ENCODE measurements around the gene NCEH1. TPM values are rescaled to one million over a fixed set of nuclear protein-coding genes. Genes with fewer than 3 reads are reported as not detected.

Gene NCEH1
- total RNA-seq, 2 experiments from 2014 or later = 0.33 to 0.50 TPM

DNA sequence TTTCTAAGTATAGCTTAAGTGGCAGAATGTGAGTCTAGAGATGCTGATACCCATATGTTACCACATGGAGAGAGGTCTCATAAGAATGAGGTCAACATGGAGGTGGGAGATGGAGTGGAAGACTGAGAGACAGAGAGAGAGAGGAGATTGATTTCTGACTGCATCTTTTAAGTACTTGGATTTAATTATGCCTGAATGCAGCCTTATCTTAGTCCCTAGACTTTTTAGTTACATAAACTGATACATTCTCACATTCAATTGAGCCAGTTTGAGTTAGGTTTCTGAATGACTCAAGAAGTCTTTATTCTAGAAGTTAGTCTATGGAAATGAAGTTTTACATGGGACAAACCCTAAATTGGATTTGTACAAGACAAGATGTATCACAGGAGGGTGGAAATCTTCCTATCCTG is 129.1 kb downstream of the NCEH1 start:
- TF ChIP-seq, protein P1, sequence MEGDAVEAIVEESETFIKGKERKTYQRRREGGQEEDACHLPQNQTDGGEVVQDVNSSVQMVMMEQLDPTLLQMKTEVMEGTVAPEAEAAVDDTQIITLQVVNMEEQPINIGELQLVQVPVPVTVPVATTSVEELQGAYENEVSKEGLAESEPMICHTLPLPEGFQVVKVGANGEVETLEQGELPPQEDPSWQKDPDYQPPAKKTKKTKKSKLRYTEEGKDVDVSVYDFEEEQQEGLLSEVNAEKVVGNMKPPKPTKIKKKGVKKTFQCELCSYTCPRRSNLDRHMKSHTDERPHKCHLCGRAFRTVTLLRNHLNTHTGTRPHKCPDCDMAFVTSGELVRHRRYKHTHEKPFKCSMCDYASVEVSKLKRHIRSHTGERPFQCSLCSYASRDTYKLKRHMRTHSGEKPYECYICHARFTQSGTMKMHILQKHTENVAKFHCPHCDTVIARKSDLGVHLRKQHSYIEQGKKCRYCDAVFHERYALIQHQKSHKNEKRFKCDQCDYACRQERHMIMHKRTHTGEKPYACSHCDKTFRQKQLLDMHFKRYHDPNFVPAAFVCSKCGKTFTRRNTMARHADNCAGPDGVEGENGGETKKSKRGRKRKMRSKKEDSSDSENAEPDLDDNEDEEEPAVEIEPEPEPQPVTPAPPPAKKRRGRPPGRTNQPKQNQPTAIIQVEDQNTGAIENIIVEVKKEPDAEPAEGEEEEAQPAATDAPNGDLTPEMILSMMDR (IDR thresholded peaks at IDR 0.05) = no peak
- Histone ChIP-seq H3K4me3 (ENCODE audit: low read length) (no peak overlapping the region), H3K27me3 (ENCODE audit: control insufficient read depth in 1 of 2, insufficient read depth in 2 of 2, low read length in 2 of 2) (no peaks in the 10 kb centered on the region), H3K36me3 (ENCODE audit: insufficient read depth, low read length) (no peaks in the 10 kb centered on the region), H3K9me3 (ENCODE audit: control insufficient read depth in 1 of 2, insufficient read depth in 1 of 2, low read length in 2 of 2) (no peaks in the 10 kb centered on the region), H3K27ac (ENCODE audit: low read depth in 1 of 2, low read length in 2 of 2) (peak overlapping the region in 1 of 2 donors; percentile 9), H3K4me1 (ENCODE audit: insufficient read depth, low read length) (peaks cover 31% of the 10 kb centered on the region)
- Mint-ChIP-seq H3K36me3 (ENCODE audit: low read depth) (no peaks in the 10 kb centered on the region), H3K27me3 (no peaks in the 10 kb centered on the region), H3K9me3 (peaks cover 2% of the 10 kb centered on the region), H3K4me1 (ENCODE audit: low read depth) (peaks cover 91% of the 10 kb centered on the region), H3K27ac (peak overlapping the region; percentile 85), H3K4me3 (peak overlapping the region; percentile 34)
- CTCF ChIA-PET = interaction anchor here (1.3 kb wide), 1 partner anchor 14 kb away, joined by 5 read pairs; no protein-coding TSS in a partner anchor
- DNase-seq (no peak), ATAC-seq (ENCODE audit: poor library complexity) (no peak)
- intact Hi-C loops (cut with DNase I, micrococcal nuclease) = no loop called here
- POLR2A ChIA-PET = interaction anchor here (1.0 to 1.6 kb wide), 3 partner anchors 14 to 69 kb away, joined by 5 to 9 read pairs (median 6); partner anchors contain the start of gene TNFSF10

DNA sequence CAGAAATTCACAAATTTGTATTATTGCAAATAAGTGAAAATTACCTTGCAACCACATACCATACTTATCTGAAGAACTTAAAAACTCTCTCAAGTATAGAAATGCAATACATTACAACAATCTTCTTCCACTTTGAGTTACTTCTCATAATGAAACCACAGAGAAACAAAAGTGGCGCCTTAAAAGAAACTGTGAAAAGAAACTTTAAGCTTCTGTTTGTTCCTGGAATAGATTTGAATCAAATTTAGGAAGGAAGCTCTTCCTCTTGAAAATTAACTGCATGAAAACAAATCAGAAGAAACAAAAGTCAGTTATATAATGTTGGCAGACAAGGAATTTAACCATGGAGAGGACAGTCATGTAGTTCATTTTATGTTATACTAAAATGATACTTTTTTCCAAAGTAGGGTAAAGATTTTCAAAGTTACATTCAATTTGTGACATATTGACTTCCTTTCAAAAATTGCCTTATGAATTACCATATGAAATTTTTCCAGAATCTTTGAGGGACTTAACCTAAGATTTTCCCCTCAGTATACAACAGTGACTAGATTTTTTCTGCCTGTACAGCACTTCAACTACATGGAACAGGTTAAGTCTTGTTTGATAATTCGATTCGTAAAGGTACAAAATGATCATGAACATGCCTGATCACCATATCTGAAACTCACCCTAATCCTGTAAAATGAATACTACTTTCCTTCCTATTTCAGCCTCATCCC is 130.0 kb downstream of the NCEH1 start:
- intact Hi-C loops (cut with DNase I, micrococcal nuclease) = no loop called here
- Histone ChIP-seq H3K36me3 (ENCODE audit: insufficient read depth, low read length) (no peaks in the 10 kb centered on the region), H3K27me3 (ENCODE audit: control insufficient read depth in 1 of 2, insufficient read depth in 2 of 2, low read length in 2 of 2) (no peaks in the 10 kb centered on the region), H3K4me1 (ENCODE audit: insufficient read depth, low read length) (peaks cover 31% of the 10 kb centered on the region), H3K4me3 (ENCODE audit: low read length) (peak overlapping the region; percentile 1), H3K27ac (ENCODE audit: low read depth in 1 of 2, low read length in 2 of 2) (peak overlapping the region; percentile 35 to 44), H3K9me3 (ENCODE audit: control insufficient read depth in 1 of 2, insufficient read depth in 1 of 2, low read length in 2 of 2) (no peaks in the 10 kb centered on the region)
- Mint-ChIP-seq H3K4me3 (peak overlapping the region; percentile 32), H3K36me3 (ENCODE audit: low read depth) (no peaks in the 10 kb centered on the region), H3K4me1 (ENCODE audit: low read depth) (peaks cover 87% of the 10 kb centered on the region), H3K9me3 (peaks cover 2% of the 10 kb centered on the region), H3K27ac (peak overlapping the region; percentile 85), H3K27me3 (no peaks in the 10 kb centered on the region)
- DNase-seq (peak in 1 of 14 experiments; percentile 59), ATAC-seq (ENCODE audit: poor library complexity) (no peak)
- ChIA-PET POLR2A (interaction anchor here (1.0 to 1.6 kb wide), 5 partner anchors 11 to 68 kb away, joined by 3 to 10 read pairs (median 6); partner anchors contain the start of gene TNFSF10), CTCF (interaction anchor here (1.3 kb wide), 1 partner anchor 15 kb away, joined by 5 read pairs; no protein-coding TSS in a partner anchor)
- TF ChIP-seq, protein P1 (IDR thresholded peaks at IDR 0.05) = no peak

Other genes starting within 250 kb of the NCEH1 start
- 1 to 10 TPM; 9.2 to 9.5 TPM for gene TNFSF10, start 187.6 kb downstream of the NCEH1 start, total RNA-seq
- 1 to 10 TPM in 1 of 2 experiments, under 1 TPM in 1; 0.71 to 1.1 TPM for gene ECT2, start 39.7 kb upstream of the NCEH1 start, total RNA-seq